HG03139 (cell line): ENCODE data around the gene SYK.

Experiments used
- ATAC-seq: cut with Tn5 transposase; IDR thresholded peaks from one replicate; pipeline ENCODE4 v1.9.1; 2021; ENCODE audit not compliant: unreplicated experiment

SYK gene

GRCh38 chr9:90933468-90933867 is 131.8 kb downstream of the SYK start:
- no peak for ATAC-seq

DNA sequence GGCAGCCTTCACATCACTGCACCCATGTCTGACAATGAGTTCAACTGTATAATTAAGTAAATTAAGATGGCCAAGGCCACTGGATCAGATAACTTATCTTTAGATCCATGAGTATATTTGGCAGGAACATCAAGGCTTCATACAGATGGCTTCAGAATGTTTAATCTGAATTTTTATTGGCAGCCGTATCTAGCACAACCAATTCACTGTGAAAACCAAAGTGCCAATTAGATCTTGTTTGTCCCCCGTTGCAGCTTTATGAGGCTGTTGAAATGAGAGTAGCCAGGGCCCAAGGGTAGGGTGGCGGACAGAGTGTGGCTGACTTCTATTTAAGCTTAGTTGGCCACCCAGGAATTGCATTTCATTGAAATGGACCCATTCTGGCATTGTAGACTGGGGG is 137.7 kb downstream of the SYK start:
- ATAC-seq: no peak

DNA sequence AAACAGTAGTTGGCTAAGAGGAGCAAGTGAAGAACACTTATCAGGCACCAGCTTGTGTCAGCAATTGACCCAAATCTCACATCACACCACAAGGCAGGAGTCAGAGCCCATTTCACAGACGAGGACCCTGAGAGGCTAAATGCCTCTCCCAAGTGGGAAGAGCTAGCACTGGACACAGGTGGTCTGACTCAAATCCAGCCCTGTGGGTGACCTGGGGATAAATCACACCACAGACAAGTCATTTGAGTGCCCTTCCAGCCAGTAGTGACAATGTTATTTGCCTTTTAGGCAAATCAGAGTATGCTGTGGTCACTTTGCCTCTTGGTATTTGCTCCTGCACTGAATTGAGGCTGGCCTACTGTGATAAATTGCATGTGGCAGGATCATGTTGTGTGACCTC is 138.7 kb downstream of the SYK start:
- ATAC-seq: no peak

DNA sequence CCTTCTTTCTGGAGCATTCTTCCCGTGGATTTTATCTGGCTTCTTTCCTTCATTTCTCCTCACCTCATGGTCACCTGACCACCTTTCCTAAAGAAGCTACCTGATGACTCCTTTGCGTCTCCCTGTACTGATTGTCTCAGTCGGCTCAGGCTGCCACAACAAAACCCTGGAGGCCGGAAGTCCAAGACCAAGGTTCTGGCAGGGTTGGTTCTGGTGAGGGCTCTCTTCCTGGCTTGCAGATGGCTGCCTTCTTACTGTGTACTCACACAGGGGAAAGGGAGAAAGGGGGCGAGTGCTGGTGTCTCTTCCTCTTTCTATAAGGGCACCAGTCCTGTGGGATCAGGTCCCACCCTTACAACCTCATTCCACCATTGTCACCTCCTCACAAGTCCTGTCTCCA is 140.0 kb downstream of the SYK start:
- ATAC-seq: no peak

DNA sequence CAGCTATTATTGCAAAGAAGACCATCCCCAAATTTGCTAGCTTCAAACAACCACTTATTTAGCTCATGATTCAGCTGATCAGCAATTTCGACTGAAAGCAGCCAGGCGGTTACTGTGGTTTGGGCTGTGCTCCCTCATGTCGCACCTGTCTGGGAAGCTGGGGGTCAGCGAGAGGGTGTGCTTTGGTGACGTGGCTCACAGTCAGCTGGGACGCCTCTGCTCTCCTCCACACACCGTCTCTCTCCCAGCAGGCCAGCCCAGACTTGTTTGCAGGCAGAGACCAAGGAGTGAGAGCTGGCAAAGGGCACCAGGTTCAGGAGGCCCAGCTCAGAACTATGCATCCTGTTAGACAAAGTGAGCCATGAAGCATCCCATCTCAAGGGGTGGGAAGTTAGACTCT is 140.9 kb downstream of the SYK start:
- no peak for ATAC-seq

GRCh38 chr9:90943341-90943740 is 141.7 kb downstream of the SYK start:
- no peak for ATAC-seq

DNA sequence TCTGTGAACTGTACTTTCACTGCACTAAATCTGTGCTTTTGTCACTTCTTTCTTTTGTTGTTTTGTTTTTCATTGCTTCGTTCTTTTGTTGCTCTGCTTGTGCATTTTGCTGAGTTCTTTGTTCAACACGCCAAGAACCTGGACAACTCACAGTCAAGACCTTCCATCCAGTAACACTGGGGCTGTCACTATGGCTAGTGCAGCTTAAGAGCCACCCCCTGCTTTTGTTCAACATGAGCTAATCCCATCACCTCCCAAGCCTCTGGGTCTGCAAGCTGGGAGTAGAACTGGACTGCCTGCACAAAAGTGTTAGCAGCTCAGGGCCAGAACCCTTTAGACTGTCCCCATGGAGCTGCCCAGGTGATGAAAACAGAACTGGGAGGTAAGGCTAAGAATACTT is 143.7 kb downstream of the SYK start:
- no peak for ATAC-seq

DNA sequence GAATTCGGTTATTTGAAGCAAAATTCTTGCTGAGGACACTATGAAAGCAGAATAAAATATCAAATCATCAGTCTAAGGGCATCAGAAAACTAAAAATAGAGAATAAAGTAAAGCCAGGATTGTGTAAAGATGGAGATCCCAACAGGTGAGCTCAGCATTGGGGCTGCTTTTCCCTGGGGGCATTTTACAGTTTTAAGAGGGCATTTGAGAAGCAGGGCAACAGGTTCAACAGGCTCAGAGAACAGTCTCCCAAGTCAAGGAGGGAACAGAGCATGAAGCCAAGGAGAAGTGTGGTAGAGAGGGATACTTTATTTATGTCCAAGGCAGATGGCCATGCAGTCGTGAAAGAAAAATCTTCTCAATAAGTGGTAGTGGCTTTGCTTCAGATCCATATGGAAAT is 145.4 kb downstream of the SYK start:
- ATAC-seq: no peak
